IPS-18c (cell line): ENCODE results near the gene ZBTB12.

Experiments
- H3K4me3 ChIP-seq: 2 replicates; pipeline ENCODE4 v1.7.0; 2013; ENCODE audit warnings: low read depth, mild to moderate bottlenecking, low read length, moderate library complexity; ENCODE audit not compliant: insufficient read depth
- H3K9me3 ChIP-seq: one replicate; pipeline ENCODE4 v1.6.1; 2013; ENCODE audit warnings: mild to moderate bottlenecking, low read length, moderate library complexity; ENCODE audit not compliant: control insufficient read depth, insufficient read depth

ZBTB12 gene

GRCh38 chr6:31901415-31901952, 402 bp downstream of the ZBTB12 start:
- Histone ChIP-seq H3K4me3 (peak overlapping the region; percentile 64), H3K9me3 (no peaks in the 10 kb centered on the region)

GRCh38 chr6:31900917-31901414, 920 bp downstream of the ZBTB12 start:
- no peaks in the 10 kb centered on the region for H3K9me3 ChIP-seq
- H3K4me3 ChIP-seq, result peak overlapping the region; percentile 64

DNA sequence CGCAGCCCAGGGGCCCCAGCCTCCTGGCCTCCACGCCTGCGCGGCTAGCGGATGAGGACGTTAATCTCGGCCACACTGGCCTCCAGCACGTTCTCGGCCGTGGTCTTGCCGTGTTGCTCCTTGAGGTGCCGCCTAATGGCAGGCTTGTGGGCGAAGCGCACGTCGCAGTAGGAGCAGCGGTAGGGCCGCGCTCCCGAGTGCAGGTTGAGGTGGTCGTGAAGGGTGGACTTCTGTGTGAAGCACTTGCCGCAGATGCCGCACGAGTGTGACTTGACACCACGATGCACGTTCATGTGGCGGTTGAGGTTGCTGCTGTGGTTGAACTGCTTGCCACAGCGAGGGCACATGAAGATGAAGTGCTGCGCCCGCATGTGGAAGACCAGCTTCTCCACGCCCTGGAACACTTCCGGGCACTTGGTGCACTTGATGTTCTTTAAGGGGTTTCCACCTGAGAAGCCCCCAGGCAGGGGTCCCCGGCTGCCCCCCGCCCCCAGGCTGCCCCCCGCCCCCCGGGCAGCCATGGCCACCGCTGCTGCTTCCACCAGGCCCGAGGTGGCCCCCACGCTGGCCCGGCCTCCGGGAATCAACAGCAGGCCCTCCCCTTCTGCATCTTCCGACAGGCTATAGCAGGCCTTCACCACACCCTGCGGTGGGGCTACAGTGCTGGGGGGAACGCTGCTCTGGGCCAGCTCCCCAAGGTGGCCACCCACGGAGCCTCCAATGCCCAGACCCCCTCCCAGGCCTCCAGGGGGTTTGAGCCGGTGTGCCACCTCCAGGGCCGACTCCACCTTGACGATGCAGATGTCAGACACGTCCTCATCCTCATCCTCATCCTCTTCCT, 1.8 kb downstream of the ZBTB12 start:
- H3K9me3 ChIP-seq, result no peaks in the 10 kb centered on the region
- no peak overlapping the region for H3K4me3 ChIP-seq

DNA sequence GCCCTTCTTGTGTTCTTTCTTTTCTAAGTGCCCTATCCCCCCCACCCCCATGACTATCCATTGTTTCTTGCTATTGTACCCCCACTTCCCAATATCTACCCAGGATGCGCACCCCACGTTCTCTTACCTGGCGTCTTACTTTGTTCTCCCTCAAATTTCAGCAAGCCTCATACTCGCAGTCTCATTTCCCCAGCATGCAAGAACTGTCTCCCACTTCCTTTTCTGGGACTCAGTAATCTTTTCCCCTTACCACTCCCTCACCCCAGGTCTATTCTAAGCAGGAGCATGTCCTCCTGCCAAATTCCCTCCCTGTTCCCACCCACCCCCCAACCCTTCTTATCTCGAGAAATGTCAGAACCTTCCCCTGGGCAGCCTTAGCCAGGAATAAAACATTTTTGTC, 2.7 kb downstream of the ZBTB12 start:
- H3K9me3 ChIP-seq, result no peaks in the 10 kb centered on the region
- H3K4me3 ChIP-seq, result no peak overlapping the region

DNA sequence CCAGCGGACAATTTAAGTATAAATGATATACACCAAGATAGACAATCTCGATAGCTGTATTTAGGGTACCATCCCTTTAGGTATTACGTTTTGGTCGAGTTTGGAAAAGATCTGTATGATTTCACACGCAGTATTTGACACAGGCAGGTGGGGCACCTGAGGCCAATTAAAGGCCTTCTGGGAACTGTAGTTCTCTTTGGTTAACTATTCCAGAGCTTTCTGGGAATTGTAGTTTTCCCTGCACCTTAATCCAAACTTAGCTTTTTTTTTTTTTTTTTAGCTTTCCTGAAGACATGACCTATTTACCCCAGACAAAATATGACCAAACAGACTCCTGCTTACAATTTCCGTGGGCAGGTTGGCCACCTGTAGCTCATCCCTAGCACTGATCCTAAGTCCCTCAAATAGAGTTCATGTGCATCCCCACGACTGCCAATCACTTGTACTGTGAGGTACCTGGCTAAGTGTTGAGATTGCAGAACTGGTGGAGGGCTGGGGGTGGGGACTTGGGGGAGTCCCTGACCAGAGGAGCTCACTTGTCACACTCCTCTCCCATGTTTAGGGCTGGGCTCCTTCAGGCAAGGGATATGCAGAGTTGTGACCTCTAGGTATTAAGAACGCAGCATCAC, 3.4 kb downstream of the ZBTB12 start:
- no peaks in the 10 kb centered on the region for H3K9me3 ChIP-seq
- peak overlapping the region; percentile 72 for H3K4me3 ChIP-seq

DNA sequence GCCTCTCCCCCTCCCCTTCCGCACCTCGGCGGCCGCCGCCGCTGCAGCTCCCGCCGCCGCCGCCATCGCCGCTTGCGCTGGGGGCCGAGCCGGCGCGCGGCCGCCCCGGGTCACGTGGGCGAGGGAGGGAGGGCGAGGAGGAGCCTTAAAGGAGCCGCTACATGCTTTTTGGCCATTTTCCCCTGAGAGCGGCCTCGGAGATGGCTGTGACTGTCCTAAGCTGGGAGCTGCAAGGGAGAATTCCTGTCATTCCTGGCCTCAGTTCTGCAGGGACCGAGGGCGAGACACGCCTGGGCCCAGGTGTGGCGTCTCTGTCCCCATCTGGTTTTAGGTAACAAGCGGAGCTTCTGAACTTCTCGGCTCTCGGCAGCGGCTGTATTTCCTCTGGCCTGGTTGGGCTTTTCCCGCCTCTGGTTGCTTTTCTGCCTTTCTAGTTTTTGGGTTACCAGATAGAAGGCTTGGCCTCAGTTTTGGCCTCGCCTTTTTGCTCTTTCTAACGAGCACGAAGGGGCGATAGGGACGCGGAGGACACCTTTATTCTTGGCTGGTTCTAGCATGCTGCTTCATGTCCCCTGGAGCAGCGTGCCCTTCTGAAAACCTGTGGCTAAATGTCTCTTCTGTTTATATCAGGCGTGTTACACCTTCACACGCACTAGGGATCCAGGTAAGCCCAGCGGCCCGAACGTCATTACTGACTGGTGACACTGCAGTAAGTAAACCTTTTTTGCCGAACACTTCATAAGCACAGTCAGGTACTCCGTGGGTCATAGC, 4.1 kb downstream of the ZBTB12 start, which contains the start of gene EHMT2:
EHMT2 (minus strand) TSS at position 87 of the 771 bp plus-strand sequence; CDS start at position 66, 21 bp downstream.
- no peaks in the 10 kb centered on the region for H3K9me3 ChIP-seq
- H3K4me3 ChIP-seq, result peak within 1 kb of the TSS; percentile 72

DNA sequence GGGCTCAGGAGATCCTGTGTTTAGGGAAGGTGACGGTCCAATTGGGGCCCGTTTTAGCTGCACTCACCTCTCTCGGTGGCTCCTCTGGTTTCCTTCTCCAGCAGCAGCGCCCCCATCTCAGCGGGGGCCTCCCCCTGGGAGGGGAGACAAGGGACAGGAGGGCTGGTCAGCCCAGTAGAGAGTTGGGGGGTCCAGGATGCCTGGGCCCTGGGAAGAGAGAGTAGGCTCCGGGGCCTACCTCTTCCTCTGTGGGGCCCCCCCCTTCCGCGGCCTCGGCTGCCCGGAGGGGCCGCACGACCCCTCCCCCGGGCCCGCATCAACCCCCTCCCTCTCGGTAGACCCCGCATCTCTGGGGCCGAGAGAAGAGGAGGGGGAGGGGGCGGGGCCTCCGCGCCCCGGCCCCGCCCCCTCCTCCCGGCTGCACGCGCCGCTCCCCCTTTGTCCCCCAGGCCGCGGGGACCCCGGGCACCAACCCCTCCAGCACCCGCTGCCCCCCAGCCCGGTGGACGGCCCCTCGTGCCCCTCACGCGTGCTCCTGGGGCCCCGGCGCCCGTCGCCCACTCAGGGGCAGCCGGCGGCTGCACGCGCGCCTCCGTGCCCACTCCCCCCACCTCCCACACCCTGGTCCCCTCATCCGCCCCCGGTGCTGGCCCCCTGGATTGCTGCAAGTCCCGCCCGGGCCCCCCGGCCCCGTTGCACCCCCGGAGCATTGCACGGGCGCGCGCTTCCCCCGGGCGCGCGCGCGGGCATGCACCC, 4.9 kb downstream of the ZBTB12 start:
- Histone ChIP-seq H3K4me3 (peak overlapping the region; percentile 72), H3K9me3 (no peaks in the 10 kb centered on the region)

- H3K4me3 ChIP-seq, result peak overlapping the region; percentile 72
- H3K9me3 ChIP-seq, result no peaks in the 10 kb centered on the region
Observed at GRCh38 chr6:31896493-31896855, 5.4 kb downstream of the ZBTB12 start.

GRCh38 chr6:31892821-31893220, 9.1 kb downstream of the ZBTB12 start:
- no peak overlapping the region for H3K4me3 ChIP-seq
- peaks cover under 1% of the 10 kb centered on the region for H3K9me3 ChIP-seq

- peaks cover 2% of the 10 kb centered on the region for H3K9me3 ChIP-seq
- no peak overlapping the region for H3K4me3 ChIP-seq
Observed at GRCh38 chr6:31889331-31889972, 12.4 kb downstream of the ZBTB12 start.

DNA sequence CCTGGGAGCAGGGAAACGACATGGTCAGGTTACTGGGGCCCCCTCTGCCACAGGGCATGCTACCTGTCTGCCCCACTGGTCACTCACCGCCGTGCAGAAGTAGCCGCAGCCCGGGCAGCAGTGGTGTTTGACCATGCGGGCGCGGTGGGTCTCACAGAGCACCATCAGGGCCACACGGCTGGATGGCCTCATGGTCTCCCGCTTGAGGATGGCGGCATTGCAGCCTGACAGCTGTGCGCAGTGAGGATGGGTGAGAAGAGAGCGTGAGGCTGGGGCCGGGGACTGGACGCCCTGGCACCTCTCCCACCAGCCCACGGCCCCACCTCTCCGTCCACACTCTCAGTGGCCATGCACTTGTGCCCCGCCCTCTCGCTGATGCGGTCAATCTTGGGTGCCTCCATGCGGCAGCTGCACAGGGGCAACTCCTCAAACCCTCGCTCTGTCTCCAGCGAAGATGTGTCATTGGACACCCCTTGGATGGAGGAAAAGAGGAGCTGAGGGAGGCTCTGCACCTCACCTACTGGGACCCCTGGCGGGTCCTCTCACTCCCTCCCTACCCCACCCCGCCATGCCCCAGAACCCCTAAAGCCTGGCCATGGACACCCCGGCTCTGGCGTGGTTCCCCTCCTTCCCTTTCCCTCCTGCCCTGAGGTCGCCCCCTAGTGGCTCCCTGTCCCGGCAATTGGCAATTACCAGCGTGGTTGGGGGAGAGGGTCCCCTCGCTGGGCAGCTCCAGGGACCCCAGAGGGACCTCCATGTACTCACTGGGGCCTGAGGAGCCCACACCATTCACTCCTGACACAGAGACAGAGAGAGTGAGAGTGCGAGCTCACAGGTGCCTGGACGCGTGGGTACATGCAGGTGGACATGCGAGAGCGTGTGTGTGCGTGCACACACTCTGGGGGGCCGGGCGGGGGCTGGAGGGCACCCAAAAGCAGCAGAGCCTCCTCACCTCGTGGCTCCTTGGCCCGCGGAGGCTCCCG, 13.3 kb downstream of the ZBTB12 start:
- no peak overlapping the region for H3K4me3 ChIP-seq
- H3K9me3 ChIP-seq, result peaks cover 2% of the 10 kb centered on the region

GRCh38 chr6:31887173-31888007, 14.5 kb downstream of the ZBTB12 start:
- Histone ChIP-seq H3K9me3 (peaks cover 2% of the 10 kb centered on the region), H3K4me3 (no peak overlapping the region)

- H3K4me3 ChIP-seq, result no peak overlapping the region
- H3K9me3 ChIP-seq, result peaks cover 2% of the 10 kb centered on the region
Observed at GRCh38 chr6:31886541-31886991, 15.3 kb downstream of the ZBTB12 start.

- Histone ChIP-seq H3K9me3 (peaks cover 2% of the 10 kb centered on the region), H3K4me3 (no peak overlapping the region)
Observed at GRCh38 chr6:31884528-31885035, 17.3 kb downstream of the ZBTB12 start.
